Measurements from ENCODE around the gene NUAK2. TPM values are rescaled to one million over a fixed set of nuclear protein-coding genes. Genes with fewer than 3 reads are reported as not detected.
A peak's percentile ranks its signal among the peaks of the same experiment; 100 is the strongest.

The NUAK2 gene
- total RNA-seq, 1 experiment from 2014 or later, result 3.9 TPM

- Histone ChIP-seq H3F3A (ENCODE audit: insufficient read depth, low read depth) (peaks cover 15% of the 10 kb centered on the region; the same call in 1 of the 2 replicates), H3K9me2 (ENCODE audit: insufficient read depth) (no peaks in the 10 kb centered on the region), H3K4me1 (replicated peaks; ENCODE audit: insufficient read depth) (peaks cover 52% of the 10 kb centered on the region), H3K9me3 (ENCODE audit: insufficient read depth, low read depth) (no peaks in the 10 kb centered on the region), H3K27ac (no peak overlapping the region), H3K79me2 (ENCODE audit: low read depth) (peaks cover 24% of the 10 kb centered on the region), H3K4me3 (no peak overlapping the region), H3K36me3 (ENCODE audit: low read depth) (no peaks in the 10 kb centered on the region), H4K20me1 (ENCODE audit: insufficient read depth) (no peaks in the 10 kb centered on the region), H3K4me2 (peak overlapping the region; percentile 96), H3K27me3 (ENCODE audit: insufficient read depth, low read depth) (no peaks in the 10 kb centered on the region), H2AFZ (no peak overlapping the region)
- TF ChIP-seq CTCF (conservative IDR thresholded peaks at IDR 0.05) (no peak), EZH2 (IDR thresholded peaks at IDR 0.05; ENCODE audit: low read depth) (no peak)
- ChIA-PET CTCF (interaction anchor here (0.7 to 1.4 kb wide), 7 partner anchors 13 to 46 kb away, joined by 3 to 16 read pairs (median 4); no protein-coding TSS in a partner anchor), POLR2A (ENCODE audit: unreplicated experiment) (interaction anchor here (0.6 kb wide), 4 partner anchors 32 to 244 kb away, joined by 3 to 8 read pairs (median 3); no protein-coding TSS in a partner anchor)
- DNase-seq, result peak; percentile 76 to 87
- intact Hi-C loops (cut with micrococcal nuclease; ENCODE audit: unreplicated experiment), result loop anchor here (1.0 kb wide), 1 partner anchor 16 kb away; no protein-coding TSS in a partner anchor
- no TSS peak for BruUV-seq (replicated peaks)
These were observed 4.1 kb downstream of the NUAK2 start for GRCh38 chr1:205317311-205317917.

GRCh38 chr1:205316161-205316566, 5.4 kb downstream of the NUAK2 start:
- Histone ChIP-seq H3K79me2 (ENCODE audit: low read depth) (peaks cover 24% of the 10 kb centered on the region), H3K27ac (no peak overlapping the region), H2AFZ (no peak overlapping the region), H3K9me2 (ENCODE audit: insufficient read depth) (no peaks in the 10 kb centered on the region), H3F3A (ENCODE audit: insufficient read depth, low read depth) (peaks cover 12% of the 10 kb centered on the region; the same call in 1 of the 2 replicates), H3K36me3 (ENCODE audit: low read depth) (no peaks in the 10 kb centered on the region), H3K27me3 (ENCODE audit: insufficient read depth, low read depth) (no peaks in the 10 kb centered on the region), H3K4me2 (no peak overlapping the region), H4K20me1 (ENCODE audit: insufficient read depth) (no peaks in the 10 kb centered on the region), H3K4me1 (replicated peaks; ENCODE audit: insufficient read depth) (peaks cover 48% of the 10 kb centered on the region), H3K9me3 (ENCODE audit: insufficient read depth, low read depth) (no peaks in the 10 kb centered on the region), H3K4me3 (no peak overlapping the region)
- intact Hi-C loops (cut with micrococcal nuclease; ENCODE audit: unreplicated experiment), result no loop called here
- DNase-seq, result no peak
- POLR2A ChIA-PET (ENCODE audit: unreplicated experiment), result no interaction called here
- CTCF ChIA-PET, result interaction anchor here (0.6 kb wide), 1 partner anchor 138 kb away, joined by 3 read pairs; no protein-coding TSS in a partner anchor
- BruUV-seq (replicated peaks), result no TSS peak
- TF ChIP-seq CTCF (conservative IDR thresholded peaks at IDR 0.05), result no peak
- no peak for TF ChIP-seq EZH2 (IDR thresholded peaks at IDR 0.05; ENCODE audit: low read depth)

GRCh38 chr1:205315008-205315618, 6.4 kb downstream of the NUAK2 start:
- Histone ChIP-seq H3F3A (ENCODE audit: insufficient read depth, low read depth) (peaks cover 12% of the 10 kb centered on the region; the same call in 1 of the 2 replicates), H3K9me3 (ENCODE audit: insufficient read depth, low read depth) (no peaks in the 10 kb centered on the region), H3K36me3 (ENCODE audit: low read depth) (no peaks in the 10 kb centered on the region), H3K27me3 (ENCODE audit: insufficient read depth, low read depth) (no peaks in the 10 kb centered on the region), H3K4me2 (no peak overlapping the region), H3K79me2 (ENCODE audit: low read depth) (peaks cover 24% of the 10 kb centered on the region), H3K4me1 (replicated peaks; ENCODE audit: insufficient read depth) (peaks cover 42% of the 10 kb centered on the region), H3K27ac (no peak overlapping the region), H4K20me1 (ENCODE audit: insufficient read depth) (no peaks in the 10 kb centered on the region), H2AFZ (no peak overlapping the region), H3K4me3 (no peak overlapping the region), H3K9me2 (ENCODE audit: insufficient read depth) (no peaks in the 10 kb centered on the region)
- POLR2A ChIA-PET (ENCODE audit: unreplicated experiment), result interaction anchor here (0.9 kb wide), 1 partner anchor 17 kb away, joined by 7 read pairs; no protein-coding TSS in a partner anchor
- intact Hi-C loops (cut with micrococcal nuclease; ENCODE audit: unreplicated experiment), result no loop called here
- CTCF ChIA-PET, result interaction anchor here (0.8 kb wide), 1 partner anchor 325 kb away, joined by 3 read pairs; no protein-coding TSS in a partner anchor
- TF ChIP-seq CTCF (conservative IDR thresholded peaks at IDR 0.05) (no peak), EZH2 (IDR thresholded peaks at IDR 0.05; ENCODE audit: low read depth) (no peak)
- DNase-seq, result no peak
- no TSS peak for BruUV-seq (replicated peaks)

Data from PC-9 (cell line).